C4-2B (cell line): Measurements from ENCODE around the gene GLRX2.
"Not testable (repeated sequence)": the region's sequence is repeated elsewhere in the genome, so short reads cannot be mapped to it uniquely, and the experiment has no call there.

ENCODE experiments used
- H3K27ac ChIP-seq: fragments of 450-650 bp; 2 replicates; pipeline ENCODE4 v1.5.1; 2017
- CTCF ChIP-seq: fragments of 450-650 bp; conservative IDR thresholded peaks from 2 replicates; pipeline ENCODE4 v1.5.1; 2017; ENCODE audit warnings: mild to moderate bottlenecking
- ZFX ChIP-seq: fragments of 450-650 bp; IDR thresholded peaks from 2 replicates; pipeline ENCODE4 v1.6.1; 2017

The GLRX2 gene

GRCh38 chr1:193058529-193059281 lies 46.5 kb downstream of the GLRX2 start:
- H3K27ac ChIP-seq, result peak overlapping the region; percentile 96
- TF ChIP-seq CTCF, result no peak
- TF ChIP-seq ZFX, result peak; percentile 80

GRCh38 chr1:193054169-193054675 lies 51.0 kb downstream of the GLRX2 start:
- peak overlapping the region; percentile 59; the same call in 1 of the 2 replicates for H3K27ac ChIP-seq
- TF ChIP-seq CTCF (no peak), ZFX (no peak)

- not testable (repeated sequence) for H3K27ac ChIP-seq
Observed at GRCh38 chr1:193048913-193049312, 56.3 kb downstream of the GLRX2 start.
